Stimulated activated CD4-positive, alpha-beta T cell treated with anti-CD3 and anti-CD28 coated beads, TNF-alpha, amount 100 ng/mL, for 24 hours (primary cell): ENCODE data around the gene SPOCK1.

ENCODE experiments used
- DNase-seq, 3 experiments: peaks; one replicate each; pipeline ENCODE4 v3.0.0-alpha.2; 2020; ENCODE audit warnings: low read depth in 3 of 3

Gene SPOCK1

GRCh38 chr5:137292461-137293027 lies 206.6 kb downstream of the SPOCK1 start:
- DNase-seq = no peak

DNA sequence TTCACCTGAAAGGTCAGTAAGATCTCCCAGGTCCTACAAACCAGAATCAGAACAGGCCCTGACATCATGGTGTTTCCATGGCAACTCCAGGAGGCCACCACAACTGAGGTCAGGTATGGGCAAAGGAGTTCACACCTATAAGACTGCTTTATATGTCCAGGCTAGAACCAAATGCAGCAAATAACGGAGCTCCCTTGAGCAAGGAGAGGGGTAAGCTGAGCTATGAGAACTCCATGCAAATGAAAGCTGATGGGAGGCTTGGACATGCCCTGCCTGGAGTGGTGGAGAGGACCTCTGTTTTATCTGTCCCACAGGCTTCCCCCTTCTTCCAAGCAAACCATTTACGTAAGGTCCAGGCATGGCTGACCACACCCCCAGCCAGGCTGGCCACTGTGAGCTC lies 207.7 kb downstream of the SPOCK1 start:
- no peak for DNase-seq

- no peak for DNase-seq
Observed at GRCh38 chr5:137291031-137291430, 208.1 kb downstream of the SPOCK1 start.

GRCh38 chr5:137290373-137290772 lies 208.8 kb downstream of the SPOCK1 start:
- DNase-seq = no peak

GRCh38 chr5:137289856-137290255 lies 209.3 kb downstream of the SPOCK1 start:
- no peak for DNase-seq

DNA sequence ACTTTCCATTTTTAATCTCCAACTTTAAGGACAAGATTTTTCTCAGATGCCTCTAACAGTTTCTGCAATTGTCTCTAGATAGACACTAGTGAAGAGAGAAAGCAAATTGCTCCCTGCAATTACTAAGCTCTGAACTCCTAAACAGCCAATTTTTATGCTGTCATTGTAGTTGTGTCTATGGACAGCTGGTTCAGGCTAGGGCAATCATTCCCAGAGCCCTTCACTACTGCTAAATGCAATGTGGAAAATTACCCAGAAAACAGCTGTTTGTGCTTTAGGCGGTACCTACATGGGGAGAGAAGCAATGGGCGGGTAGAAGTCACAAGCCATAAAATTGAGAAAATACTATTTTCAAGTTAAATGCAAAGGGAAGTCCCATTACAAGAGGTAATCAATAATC lies 211.6 kb downstream of the SPOCK1 start:
- no peak for DNase-seq

DNA sequence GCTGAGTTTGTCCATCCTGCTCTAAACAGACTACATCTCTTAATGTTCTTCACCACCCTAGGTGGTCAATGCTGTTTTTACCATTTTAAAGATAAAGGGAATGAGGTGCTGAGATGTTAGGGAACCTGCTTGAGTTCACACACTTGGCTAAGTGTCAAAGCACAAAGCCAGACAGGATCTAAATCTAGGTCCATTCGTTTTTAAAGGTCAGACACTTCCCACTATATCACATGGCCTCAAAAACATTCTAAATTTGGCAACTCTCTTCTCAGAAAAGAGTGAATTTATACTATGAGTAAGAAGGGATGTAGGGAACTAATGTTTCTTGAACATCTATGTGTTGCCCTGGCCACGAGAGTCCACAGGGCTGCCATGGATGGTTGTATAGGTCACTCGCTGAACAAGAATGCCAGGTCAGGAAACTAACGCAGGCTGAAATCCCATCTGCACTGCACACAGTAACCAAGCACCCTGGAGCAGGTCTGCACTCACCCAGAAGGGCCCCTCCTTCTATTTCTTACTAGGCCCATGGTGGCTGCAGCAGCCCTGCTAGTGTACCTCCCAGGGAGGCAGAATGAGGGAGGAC lies 213.0 kb downstream of the SPOCK1 start:
- DNase-seq = no peak

GRCh38 chr5:137283801-137284200 lies 215.3 kb downstream of the SPOCK1 start:
- no peak for DNase-seq

DNA sequence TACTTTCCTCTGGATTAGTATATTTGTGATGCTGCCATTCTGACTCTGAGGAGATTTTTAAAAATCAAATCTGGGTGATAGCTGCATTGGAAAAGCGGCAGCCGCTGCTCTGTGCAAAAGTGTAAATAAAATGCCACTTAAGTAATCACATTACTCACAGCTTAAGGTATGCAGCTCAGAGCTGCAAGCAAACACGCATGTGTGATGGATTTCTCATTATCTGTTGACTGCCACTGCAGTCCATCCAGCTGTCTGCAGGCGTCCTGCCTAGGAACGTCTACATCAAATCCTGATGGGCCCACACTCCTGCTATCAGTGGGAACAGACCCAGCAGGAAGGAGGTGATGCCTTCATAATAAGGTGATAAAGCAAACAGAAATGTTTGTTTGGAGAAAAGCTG lies 216.9 kb downstream of the SPOCK1 start:
- no peak for DNase-seq

DNA sequence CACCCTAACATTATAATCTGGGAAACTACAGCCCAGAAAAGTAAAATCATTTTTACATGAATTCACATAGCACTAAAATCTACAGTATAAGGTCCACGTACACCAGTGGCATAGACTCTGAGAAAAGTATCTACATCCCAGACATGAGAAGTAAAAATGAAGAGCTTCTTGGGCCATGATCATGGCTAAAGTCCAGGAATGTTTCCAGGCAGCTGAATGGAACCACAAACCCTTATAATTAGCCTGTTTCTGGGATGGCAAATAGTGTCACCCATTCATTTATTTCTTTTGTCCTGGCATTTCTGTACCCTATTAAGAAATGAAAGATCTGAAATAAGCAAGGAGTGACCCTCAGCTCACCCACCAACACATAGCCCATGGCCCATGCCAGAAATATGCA lies 217.9 kb downstream of the SPOCK1 start:
- DNase-seq = no peak

DNA sequence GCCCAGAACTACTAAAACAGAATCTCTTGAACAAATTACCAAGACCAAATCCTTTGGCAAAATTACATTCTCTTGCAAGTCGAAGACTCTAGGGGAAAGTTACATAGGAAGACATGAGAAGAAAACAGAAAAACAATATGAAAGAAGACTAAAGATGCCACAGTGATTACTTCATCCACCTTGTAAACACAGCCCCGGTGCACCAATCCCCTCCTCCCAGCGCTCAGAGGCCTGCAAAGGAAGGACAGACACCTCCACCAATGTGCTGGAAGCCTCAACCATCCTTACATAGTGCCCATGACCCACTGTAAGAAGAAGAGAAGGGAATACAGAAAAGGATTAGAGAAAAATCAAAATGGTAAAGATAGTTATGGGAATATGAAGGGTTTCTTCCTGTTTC lies 218.5 kb downstream of the SPOCK1 start:
- no peak for DNase-seq

- DNase-seq = no peak
Observed at GRCh38 chr5:137279521-137280231, 219.4 kb downstream of the SPOCK1 start.

DNA sequence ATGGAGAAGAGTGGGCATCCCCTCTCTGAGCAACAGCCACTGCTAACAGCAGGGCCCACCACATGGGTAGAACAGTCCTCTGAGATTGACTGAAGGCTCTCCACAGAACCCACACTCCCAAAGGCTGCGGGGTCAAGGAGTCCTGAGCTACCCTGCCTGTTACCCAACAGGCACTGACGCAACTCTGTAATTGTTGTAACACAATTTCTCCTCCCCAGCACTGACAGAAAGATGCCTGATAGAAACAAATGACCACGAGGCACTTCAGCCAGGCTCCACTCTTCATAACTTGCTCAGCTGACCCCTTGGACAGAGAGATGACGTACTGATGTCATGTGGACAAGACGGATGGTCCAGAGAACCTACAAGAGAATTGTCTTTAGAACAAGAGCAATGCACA lies 220.7 kb downstream of the SPOCK1 start:
- no peak for DNase-seq

DNA sequence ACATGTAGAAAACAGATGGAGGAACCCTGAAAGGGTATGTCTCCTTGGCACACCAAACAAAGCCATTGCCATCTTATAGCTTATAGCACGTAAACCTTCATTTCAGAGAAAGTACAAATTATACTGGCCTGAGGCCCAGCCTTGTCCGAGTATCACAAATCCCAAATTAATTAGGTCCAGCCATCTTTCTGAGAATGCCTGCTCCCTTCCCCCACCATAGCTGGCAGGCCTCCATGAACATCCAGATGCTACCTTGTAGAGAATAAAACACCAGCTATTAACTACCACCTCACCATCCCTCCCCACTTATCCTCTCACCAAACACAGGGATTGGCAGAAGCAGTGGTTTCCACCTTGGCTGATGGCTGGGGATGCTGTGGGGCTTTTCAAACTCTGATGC lies 224.0 kb downstream of the SPOCK1 start:
- no peak for DNase-seq

GRCh38 chr5:137273511-137273910 lies 225.6 kb downstream of the SPOCK1 start:
- no peak for DNase-seq

- no peak for DNase-seq
Observed at GRCh38 chr5:137272831-137273230, 226.3 kb downstream of the SPOCK1 start.

DNA sequence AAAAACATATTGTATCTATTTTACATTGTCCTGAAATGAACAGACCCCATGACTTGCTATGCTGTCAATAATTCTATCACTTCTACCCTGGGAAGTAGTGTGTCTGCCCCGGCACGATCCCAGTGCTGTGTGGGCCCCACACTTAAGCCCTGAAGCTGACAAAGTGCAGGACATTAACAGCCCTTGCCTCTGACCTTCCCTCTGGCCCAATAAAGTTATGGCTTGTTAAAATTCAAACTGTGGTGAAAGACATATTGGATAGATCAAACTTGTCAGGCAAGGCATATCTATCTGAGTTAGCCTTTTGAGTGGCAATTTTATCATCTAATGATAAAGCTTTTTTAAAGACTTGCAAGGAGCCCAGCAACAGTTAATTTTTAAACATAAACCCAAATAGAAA lies 229.2 kb downstream of the SPOCK1 start:
- no peak for DNase-seq

DNA sequence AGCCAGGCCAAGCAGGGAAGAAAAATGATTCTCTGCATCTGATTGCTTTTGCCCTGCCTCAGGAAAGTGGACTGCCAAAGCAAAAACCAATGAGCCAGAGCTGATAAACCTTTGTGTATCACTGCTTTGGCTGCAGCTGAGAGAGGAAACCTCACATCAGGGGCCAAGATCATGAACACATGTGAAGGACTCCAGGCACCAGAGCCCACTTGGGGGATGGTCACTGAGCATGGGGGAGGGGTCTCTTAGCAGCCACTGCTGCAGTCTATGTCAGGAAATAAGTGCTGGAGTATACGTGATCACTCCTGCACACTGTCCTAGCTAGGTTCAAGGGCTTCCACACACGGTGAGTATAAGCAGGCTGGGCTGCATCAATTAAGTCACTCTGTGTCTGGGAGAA lies 229.9 kb downstream of the SPOCK1 start:
- no peak for DNase-seq

DNA sequence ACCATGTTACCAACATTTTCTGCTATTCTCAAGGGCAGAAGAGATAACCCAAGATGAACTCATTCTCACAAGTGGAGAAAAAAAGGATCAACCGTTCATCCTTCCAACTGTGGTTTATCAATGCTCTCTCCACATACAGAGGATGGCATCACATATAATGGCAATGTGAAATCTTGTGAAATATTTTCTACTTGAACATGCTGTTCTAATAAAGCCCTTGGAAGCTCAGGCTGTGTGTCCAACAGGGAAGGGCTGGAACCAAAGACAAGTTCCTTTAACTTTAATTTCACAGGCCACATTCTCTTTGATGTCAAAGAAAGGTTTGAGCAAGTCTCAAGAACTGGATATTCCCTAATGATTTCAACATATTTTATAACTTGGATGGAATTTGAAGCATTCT lies 230.5 kb downstream of the SPOCK1 start:
- no peak for DNase-seq

DNA sequence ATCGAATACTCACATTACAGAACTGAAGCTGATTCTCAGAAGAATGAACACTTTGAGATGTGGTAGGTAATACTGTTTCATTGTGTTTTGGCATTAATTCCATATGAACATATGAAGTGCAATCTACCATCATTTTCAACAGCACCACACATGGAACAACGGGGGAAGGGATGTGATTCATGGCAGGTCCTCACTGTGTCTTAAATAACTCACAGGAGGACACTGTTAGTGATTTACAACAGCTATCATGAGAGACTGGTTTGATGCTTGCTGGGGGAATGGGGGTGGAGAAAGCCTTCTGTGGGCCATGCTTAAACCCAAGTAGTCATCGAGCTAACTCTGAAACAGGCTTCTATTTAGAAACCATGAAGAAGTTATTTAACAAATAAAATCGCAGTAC lies 232.9 kb downstream of the SPOCK1 start:
- no peak for DNase-seq

DNA sequence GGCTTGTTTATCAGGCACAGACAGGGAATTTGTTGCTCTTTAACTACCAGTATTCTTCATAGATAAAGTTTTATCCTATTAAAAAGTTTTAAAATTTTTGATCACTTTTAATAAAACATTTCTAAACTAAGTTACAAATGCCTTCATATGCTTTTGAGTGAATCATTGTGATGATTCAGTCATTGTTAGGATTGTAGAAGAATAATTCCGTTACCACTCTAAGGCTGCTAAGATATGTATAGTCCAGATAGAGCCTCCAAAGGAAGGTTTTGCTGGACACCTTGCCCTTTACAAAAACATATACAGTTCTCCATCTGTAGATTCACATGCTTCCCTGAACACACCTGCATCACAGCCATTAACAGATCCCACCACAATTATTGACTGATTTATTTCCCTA lies 233.7 kb downstream of the SPOCK1 start:
- DNase-seq = no peak

GRCh38 chr5:137264573-137264972 lies 234.6 kb downstream of the SPOCK1 start:
- no peak for DNase-seq

GRCh38 chr5:137264041-137264440 lies 235.1 kb downstream of the SPOCK1 start:
- DNase-seq = no peak
